MM.1S (cell line): ENCODE results near the gene DIO1.

Experiments
- DNase-seq: peaks from one replicate; pipeline ENCODE4 v3.0.0-alpha.2; 2015
- H2AFZ ChIP-seq: fragments of 300-600 bp; sonication (generic); 2 replicates; pipeline ENCODE4 v1.6.0; 2016; ENCODE audit warnings: antibody characterized with exemption, low read length
- H3F3A ChIP-seq: fragments of 300-600 bp; sonication (generic); 2 replicates; pipeline ENCODE4 v1.6.1; 2016; ENCODE audit warnings: mild to moderate bottlenecking, antibody characterized with exemption, low read length, moderate library complexity, mixed read lengths; ENCODE audit not compliant: insufficient read depth
- H3K27ac ChIP-seq: fragments of 300-600 bp; sonication (generic); 2 replicates; pipeline ENCODE4 v1.5.1; 2016; ENCODE audit warnings: mild to moderate bottlenecking, low read length
- H3K27me3 ChIP-seq: fragments of 300-600 bp; sonication (generic); replicated peaks from 2 replicates; pipeline ENCODE4 v1.6.0; 2016; ENCODE audit warnings: low read length; ENCODE audit not compliant: insufficient read depth
- H3K36me3 ChIP-seq: fragments of 300-600 bp; sonication (generic); replicated peaks from 2 replicates; pipeline ENCODE4 v1.6.1; 2016; ENCODE audit warnings: mild to moderate bottlenecking, low read length, mixed read lengths; ENCODE audit not compliant: insufficient read depth
- H3K4me1 ChIP-seq: fragments of 300-600 bp; sonication (generic); 2 replicates; pipeline ENCODE4 v1.6.1; 2016; ENCODE audit warnings: low read length, mixed read lengths
- H3K4me2 ChIP-seq: fragments of 300-600 bp; sonication (generic); 2 replicates; pipeline ENCODE4 v1.6.0; 2016; ENCODE audit warnings: low read depth, low read length
- H3K4me3 ChIP-seq: fragments of 300-600 bp; sonication (generic); 2 replicates; pipeline ENCODE4 v1.5.1; 2016; ENCODE audit warnings: low read length, mixed read lengths
- H3K79me2 ChIP-seq: fragments of 300-600 bp; sonication (generic); 2 replicates; pipeline ENCODE4 v1.6.1; 2016; ENCODE audit warnings: mixed run types, low read length, mixed read lengths
- H3K9ac ChIP-seq: fragments of 300-600 bp; sonication (generic); 2 replicates; pipeline ENCODE4 v1.6.1; 2016; ENCODE audit warnings: low read length, mixed read lengths
- H3K9me2 ChIP-seq: fragments of 300-600 bp; sonication (generic); replicated peaks from 2 replicates; pipeline ENCODE4 v1.6.1; 2016; ENCODE audit warnings: mild to moderate bottlenecking, low read length, mixed read lengths; ENCODE audit not compliant: insufficient read depth
- H3K9me3 ChIP-seq: fragments of 300-600 bp; sonication (generic); replicated peaks from 2 replicates; pipeline ENCODE4 v1.6.1; 2016; ENCODE audit warnings: mild to moderate bottlenecking, low read length, mixed read lengths; ENCODE audit not compliant: insufficient read depth
- H4K20me1 ChIP-seq: fragments of 300-600 bp; sonication (generic); 2 replicates; pipeline ENCODE4 v1.6.1; 2016; ENCODE audit warnings: mild to moderate bottlenecking, low read length, moderate library complexity, mixed read lengths; ENCODE audit not compliant: insufficient read depth
- CTCF ChIP-seq: fragments of 300-600 bp; sonication (generic); IDR thresholded peaks from 2 replicates; pipeline ENCODE4 v1.5.1; 2016; ENCODE audit warnings: antibody characterized with exemption, low read length, mixed read lengths
- EZH2 ChIP-seq: fragments of 300-600 bp; sonication (generic); optimal IDR thresholded peaks from 2 replicates; pipeline ENCODE3; 2017; ENCODE audit warnings: low read depth, mild to moderate bottlenecking, antibody characterized with exemption, low read length, mixed read lengths
- EZH2phosphoT487 ChIP-seq: fragments of 300-600 bp; sonication (generic); IDR thresholded peaks from 2 replicates; pipeline ENCODE4 v1.6.1; 2018; ENCODE audit warnings: antibody characterized with exemption, low read length

DIO1 gene

GRCh38 chr1:53913352-53914033 lies 19.5 kb downstream of the DIO1 start:
- no peaks in the 10 kb centered on the region for H3K4me1 ChIP-seq
- H3K36me3 ChIP-seq, result no peaks in the 10 kb centered on the region
- H3K79me2 ChIP-seq, result no peaks in the 10 kb centered on the region
- TF ChIP-seq EZH2, result no peak
- TF ChIP-seq CTCF, result no peak
- no peak for TF ChIP-seq EZH2phosphoT487
- H3K4me3 ChIP-seq, result no peak overlapping the region
- no peaks in the 10 kb centered on the region for H3F3A ChIP-seq
- no peaks in the 10 kb centered on the region for H3K9me2 ChIP-seq
- H2AFZ ChIP-seq, result no peak overlapping the region
- no peaks in the 10 kb centered on the region for H4K20me1 ChIP-seq
- no peak for DNase-seq
- H3K27me3 ChIP-seq, result no peaks in the 10 kb centered on the region
- H3K9ac ChIP-seq, result no peak overlapping the region
- H3K27ac ChIP-seq, result no peak overlapping the region
- H3K4me2 ChIP-seq, result no peak overlapping the region
- H3K9me3 ChIP-seq, result no peaks in the 10 kb centered on the region

- Histone ChIP-seq H3K4me3 (no peak overlapping the region), H3K27me3 (no peaks in the 10 kb centered on the region), H3F3A (no peaks in the 10 kb centered on the region), H3K27ac (no peak overlapping the region), H2AFZ (no peak overlapping the region), H3K4me2 (no peak overlapping the region), H3K9me3 (no peaks in the 10 kb centered on the region), H3K4me1 (no peaks in the 10 kb centered on the region), H3K9me2 (no peaks in the 10 kb centered on the region), H3K79me2 (no peaks in the 10 kb centered on the region), H4K20me1 (no peaks in the 10 kb centered on the region), H3K9ac (no peak overlapping the region), H3K36me3 (no peaks in the 10 kb centered on the region)
- no peak for DNase-seq
- TF ChIP-seq CTCF, result no peak
- TF ChIP-seq EZH2, result no peak
- TF ChIP-seq EZH2phosphoT487, result no peak
Observed at GRCh38 chr1:53918343-53918742, 24.4 kb downstream of the DIO1 start.

GRCh38 chr1:53919675-53920066 lies 25.7 kb downstream of the DIO1 start:
- no peaks in the 10 kb centered on the region for H3K9me3 ChIP-seq
- H3K36me3 ChIP-seq, result no peaks in the 10 kb centered on the region
- H3K79me2 ChIP-seq, result no peaks in the 10 kb centered on the region
- no peaks in the 10 kb centered on the region for H4K20me1 ChIP-seq
- TF ChIP-seq EZH2phosphoT487 (no peak), CTCF (no peak), EZH2 (no peak)
- no peak for DNase-seq
- H3K4me3 ChIP-seq, result no peak overlapping the region
- no peak overlapping the region for H3K4me2 ChIP-seq
- no peak overlapping the region for H3K9ac ChIP-seq
- no peak overlapping the region for H2AFZ ChIP-seq
- H3K4me1 ChIP-seq, result no peaks in the 10 kb centered on the region
- no peaks in the 10 kb centered on the region for H3K9me2 ChIP-seq
- H3F3A ChIP-seq, result no peaks in the 10 kb centered on the region
- H3K27me3 ChIP-seq, result no peaks in the 10 kb centered on the region
- no peak overlapping the region for H3K27ac ChIP-seq
